ENCODE measurements around the gene TBC1D2B. TPM values are rescaled to one million over a fixed set of nuclear protein-coding genes. Genes with fewer than 3 reads are reported as not detected.

The TBC1D2B gene
- total and polyA plus RNA-seq, 3 donors from 2014 or later, result 28.9 to 41.5 (median 40.6) TPM

- Histone ChIP-seq H3K9me3 (no peaks in the 10 kb centered on the region), H3K4me3 (no peak overlapping the region), H3K27me3 (no peaks in the 10 kb centered on the region), H3K4me1 (peaks cover 22% of the 10 kb centered on the region), H3K27ac (no peak overlapping the region), H3K36me3 (ENCODE audit: low read depth, missing control alignments) (no peaks in the 10 kb centered on the region)
- TF ChIP-seq, protein P1, sequence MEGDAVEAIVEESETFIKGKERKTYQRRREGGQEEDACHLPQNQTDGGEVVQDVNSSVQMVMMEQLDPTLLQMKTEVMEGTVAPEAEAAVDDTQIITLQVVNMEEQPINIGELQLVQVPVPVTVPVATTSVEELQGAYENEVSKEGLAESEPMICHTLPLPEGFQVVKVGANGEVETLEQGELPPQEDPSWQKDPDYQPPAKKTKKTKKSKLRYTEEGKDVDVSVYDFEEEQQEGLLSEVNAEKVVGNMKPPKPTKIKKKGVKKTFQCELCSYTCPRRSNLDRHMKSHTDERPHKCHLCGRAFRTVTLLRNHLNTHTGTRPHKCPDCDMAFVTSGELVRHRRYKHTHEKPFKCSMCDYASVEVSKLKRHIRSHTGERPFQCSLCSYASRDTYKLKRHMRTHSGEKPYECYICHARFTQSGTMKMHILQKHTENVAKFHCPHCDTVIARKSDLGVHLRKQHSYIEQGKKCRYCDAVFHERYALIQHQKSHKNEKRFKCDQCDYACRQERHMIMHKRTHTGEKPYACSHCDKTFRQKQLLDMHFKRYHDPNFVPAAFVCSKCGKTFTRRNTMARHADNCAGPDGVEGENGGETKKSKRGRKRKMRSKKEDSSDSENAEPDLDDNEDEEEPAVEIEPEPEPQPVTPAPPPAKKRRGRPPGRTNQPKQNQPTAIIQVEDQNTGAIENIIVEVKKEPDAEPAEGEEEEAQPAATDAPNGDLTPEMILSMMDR (IDR thresholded peaks at IDR 0.05), result no peak
- no peak for TF ChIP-seq POLR2A (IDR thresholded peaks at IDR 0.05)
- no peak for DNase-seq
- 63% methylated on average over 22 to 23 of the region's 24 CpGs for WGBS, 2 donors
- intact Hi-C loops (cut with DNase I; ENCODE audit: low total_unique reads), result no loop called here
Measured at GRCh38 chr15:77986891-77987764, 90.4 kb downstream of the TBC1D2B start.

GRCh38 chr15:77985931-77986480, 91.5 kb downstream of the TBC1D2B start:
- Histone ChIP-seq H3K9me3 (no peaks in the 10 kb centered on the region), H3K4me1 (peaks cover 17% of the 10 kb centered on the region), H3K4me3 (no peak overlapping the region), H3K27ac (no peak overlapping the region), H3K27me3 (no peaks in the 10 kb centered on the region), H3K36me3 (ENCODE audit: low read depth, missing control alignments) (no peaks in the 10 kb centered on the region)
- TF ChIP-seq, protein P1 (IDR thresholded peaks at IDR 0.05), result no peak
- TF ChIP-seq POLR2A (IDR thresholded peaks at IDR 0.05), result no peak
- intact Hi-C loops (cut with DNase I; ENCODE audit: low total_unique reads), result no loop called here
- DNase-seq, result no peak
- WGBS, 2 donors, result 80 to 97% methylated on average over 5 to 18 of the region's 18 CpGs

DNA sequence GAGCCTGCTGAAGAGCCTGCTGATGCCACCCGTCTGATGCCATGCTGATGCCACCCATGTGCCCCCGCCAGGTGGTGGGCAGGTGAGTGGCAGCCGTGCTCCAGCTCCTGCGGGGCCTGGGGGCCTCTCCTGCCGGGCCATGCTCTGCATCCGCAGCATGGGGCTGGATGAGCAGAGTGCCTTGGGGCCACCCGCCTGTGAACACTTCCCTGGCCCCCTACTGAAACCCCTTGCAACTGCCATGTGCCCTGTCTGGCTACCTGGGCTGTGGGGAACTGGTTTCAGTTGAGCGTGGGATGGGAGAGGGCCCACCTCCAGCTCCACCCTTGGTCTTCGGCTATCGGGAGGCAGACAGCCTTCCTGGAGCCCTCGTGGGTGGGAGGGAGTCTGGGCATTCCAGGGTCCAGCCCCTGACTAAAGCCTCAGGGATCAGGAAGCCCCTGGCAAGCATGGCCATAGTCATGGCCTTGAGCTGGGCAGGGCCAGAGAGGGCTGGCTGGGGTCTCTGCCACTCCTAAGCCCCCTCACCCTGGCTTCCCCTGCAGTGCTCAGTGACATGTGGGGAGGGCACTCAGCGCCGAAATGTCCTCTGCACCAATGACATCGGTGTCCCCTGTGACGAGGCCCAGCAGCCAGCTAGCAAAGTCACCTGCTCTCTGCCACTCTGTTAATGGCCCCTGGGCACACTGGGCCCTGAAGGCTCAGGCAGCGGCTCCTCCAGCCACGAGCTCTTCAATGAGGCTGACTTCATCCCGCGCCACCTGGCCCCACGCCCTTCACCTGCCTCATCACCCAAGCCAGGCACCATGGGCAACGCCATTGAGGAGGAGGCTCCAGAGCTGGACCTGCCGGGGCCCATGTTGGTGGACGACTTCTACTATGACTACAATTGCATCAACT, 92.2 kb downstream of the TBC1D2B start:
- 92 to 97% methylated on average over 2 to 22 of the region's 23 CpGs for WGBS, 2 donors
- H3K27me3 ChIP-seq, result no peaks in the 10 kb centered on the region
- TF ChIP-seq POLR2A (IDR thresholded peaks at IDR 0.05), result no peak
- TF ChIP-seq, protein P1 (IDR thresholded peaks at IDR 0.05), result no peak

GRCh38 chr15:77984446-77984861, 93.1 kb downstream of the TBC1D2B start:
- Histone ChIP-seq H3K36me3 (ENCODE audit: low read depth, missing control alignments) (no peaks in the 10 kb centered on the region), H3K27me3 (no peaks in the 10 kb centered on the region), H3K4me3 (no peak overlapping the region), H3K4me1 (peaks cover 7% of the 10 kb centered on the region), H3K9me3 (no peaks in the 10 kb centered on the region), H3K27ac (no peak overlapping the region)
- 74 to 100% methylated on average over 1 to 4 of the region's 7 CpGs for whole genome bisulfite sequencing, 2 donors
- intact Hi-C loops (cut with DNase I; ENCODE audit: low total_unique reads), result no loop called here
- DNase-seq, result peak; percentile 6
- TF ChIP-seq POLR2A (IDR thresholded peaks at IDR 0.05), result no peak
- TF ChIP-seq, protein P1 (IDR thresholded peaks at IDR 0.05), result no peak

More for the DNA sequence above, 92.2 kb downstream of the TBC1D2B start:
- Histone ChIP-seq H3K27ac (no peak overlapping the region), H3K4me3 (no peak overlapping the region), H3K9me3 (no peaks in the 10 kb centered on the region), H3K4me1 (peaks cover 10% of the 10 kb centered on the region), H3K36me3 (ENCODE audit: low read depth, missing control alignments) (no peaks in the 10 kb centered on the region)
- DNase-seq, result peak; percentile 8
- intact Hi-C loops (cut with DNase I; ENCODE audit: low total_unique reads), result no loop called here

All from testis (tissue), 3 donors.